ENCODE results near the gene NFKB1.

Gene NFKB1

DNA sequence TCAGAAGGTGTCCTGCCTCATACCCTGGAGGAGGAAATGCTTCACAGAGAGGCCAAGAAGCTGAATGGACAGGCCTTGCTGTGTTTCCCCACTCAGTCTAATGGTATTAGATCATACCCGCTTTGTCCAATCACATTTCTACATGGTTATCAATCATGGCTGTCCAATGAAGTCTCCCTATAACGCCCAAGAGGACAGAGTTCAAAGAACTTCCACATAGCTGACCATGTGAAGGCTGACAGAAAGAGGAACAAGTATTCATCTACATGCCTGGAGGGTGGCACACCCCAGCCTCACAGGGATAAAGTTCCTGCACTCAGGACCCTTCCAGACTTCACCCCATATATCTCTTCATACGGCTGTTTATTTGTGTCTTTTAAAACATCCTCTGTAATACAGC is 136.2 kb downstream of the NFKB1 start:
- DNase-seq, result no peak

GRCh38 chr4:102638621-102639020 is 137.5 kb downstream of the NFKB1 start:
- no peak for DNase-seq

- DNase-seq, result no peak
Measured at GRCh38 chr4:102639598-102639997, 138.4 kb downstream of the NFKB1 start.

DNA sequence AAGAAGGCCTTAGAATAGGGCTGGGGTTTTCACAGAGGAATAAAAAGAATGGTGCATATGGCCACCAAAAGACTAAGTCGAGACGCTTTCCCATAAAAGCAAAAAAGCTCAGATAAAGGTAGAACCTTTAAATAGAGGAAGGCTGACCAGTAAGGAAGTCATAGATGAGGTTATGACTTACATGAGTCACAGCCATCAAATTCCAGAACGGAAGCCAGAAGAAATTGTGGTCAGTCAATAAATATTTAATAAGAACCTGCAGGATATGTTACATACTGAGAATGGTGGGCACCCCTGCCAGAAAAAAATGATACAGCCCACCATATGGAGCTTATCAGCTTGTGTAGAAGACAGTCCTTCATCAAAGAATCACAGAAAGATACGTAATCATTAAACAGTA is 139.5 kb downstream of the NFKB1 start:
- DNase-seq, result no peak

GRCh38 chr4:102641793-102642192 is 140.6 kb downstream of the NFKB1 start:
- DNase-seq, result no peak

DNA sequence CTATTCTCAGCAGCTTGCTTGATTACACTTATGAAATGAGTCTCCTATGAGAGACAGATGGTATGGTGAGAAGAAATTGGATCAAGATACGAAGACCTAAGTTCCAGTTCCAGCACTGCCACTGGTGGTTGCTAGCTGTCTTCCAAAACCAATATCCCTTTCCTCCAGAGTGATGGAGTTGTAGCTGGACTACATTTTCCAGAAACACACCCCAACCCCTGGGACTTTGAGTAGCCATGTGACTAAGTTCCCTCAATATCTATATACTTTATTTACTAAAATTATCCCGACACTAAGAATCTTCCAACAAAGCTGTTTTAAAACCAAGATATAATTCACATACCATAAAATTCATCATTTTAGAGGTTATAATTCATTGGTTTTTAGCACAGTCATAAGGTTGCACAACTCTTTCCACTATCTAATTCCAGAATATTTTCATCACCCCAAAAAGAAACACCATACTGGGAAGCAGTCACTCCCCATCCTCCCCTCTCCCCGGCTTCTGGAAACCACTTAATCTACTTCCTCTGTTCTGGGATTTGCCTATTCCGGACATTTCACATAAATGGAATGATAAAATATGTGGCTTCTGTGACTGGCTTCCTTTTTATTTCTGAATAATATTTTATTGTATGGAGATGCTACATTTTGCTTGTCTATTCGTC is 141.6 kb downstream of the NFKB1 start:
- no peak for DNase-seq

GRCh38 chr4:102647117-102647516 is 146.0 kb downstream of the NFKB1 start:
- no peak for DNase-seq

DNA sequence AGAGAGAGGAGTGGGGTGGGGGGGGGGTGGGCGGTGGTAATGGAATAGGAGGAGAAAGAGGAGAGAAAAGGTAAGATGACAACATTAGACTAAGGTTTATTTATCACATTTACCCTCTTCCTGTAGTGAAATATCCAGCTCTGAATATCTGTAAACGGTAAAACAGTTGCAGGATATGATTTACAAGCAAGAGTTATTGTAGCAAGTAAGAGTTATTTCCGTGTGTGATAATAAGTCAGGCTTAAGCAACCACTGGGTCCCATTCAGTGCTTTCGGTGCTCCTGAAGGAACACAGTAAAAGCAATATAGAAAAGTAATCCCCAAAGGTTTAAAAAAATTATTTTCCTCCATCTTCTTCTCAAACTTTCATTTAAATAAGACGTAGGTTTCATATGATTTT is 156.0 kb downstream of the NFKB1 start:
- DNase-seq, result no peak

GRCh38 chr4:102663073-102663472 is 161.9 kb downstream of the NFKB1 start:
- no peak for DNase-seq

DNA sequence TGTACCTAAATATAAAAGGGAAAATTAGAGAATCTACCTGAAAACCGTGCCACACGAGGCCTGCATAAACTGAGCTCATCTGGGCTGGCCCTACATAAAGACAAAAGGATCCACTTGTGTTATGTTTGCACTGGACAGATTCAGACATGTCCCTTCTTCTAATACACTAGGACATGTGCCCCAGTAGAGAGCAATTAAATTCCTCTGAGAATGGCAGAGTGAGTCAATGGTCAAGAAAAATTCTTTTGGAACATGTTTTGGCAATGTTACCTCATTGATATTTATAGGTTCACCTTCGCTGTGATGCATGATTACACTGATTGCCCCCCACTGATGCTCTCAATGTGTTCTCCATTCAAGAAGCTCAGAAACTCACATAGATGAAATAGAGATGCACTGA is 164.4 kb downstream of the NFKB1 start:
- no peak for DNase-seq

Data from NCI-H1105 (cell line).